ENCODE data around the gene OR8S1.
A peak's percentile ranks its signal among the peaks of the same experiment; 100 is the strongest.
"Not testable (repeated sequence)": the region's sequence is repeated elsewhere in the genome, so short reads cannot be mapped to it uniquely, and the experiment has no call there.

OR8S1 gene, protein sequence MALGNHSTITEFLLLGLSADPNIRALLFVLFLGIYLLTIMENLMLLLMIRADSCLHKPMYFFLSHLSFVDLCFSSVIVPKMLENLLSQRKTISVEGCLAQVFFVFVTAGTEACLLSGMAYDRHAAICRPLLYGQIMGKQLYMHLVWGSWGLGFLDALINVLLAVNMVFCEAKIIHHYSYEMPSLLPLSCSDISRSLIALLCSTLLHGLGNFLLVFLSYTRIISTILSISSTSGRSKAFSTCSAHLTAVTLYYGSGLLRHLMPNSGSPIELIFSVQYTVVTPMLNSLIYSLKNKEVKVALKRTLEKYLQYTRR

DNA sequence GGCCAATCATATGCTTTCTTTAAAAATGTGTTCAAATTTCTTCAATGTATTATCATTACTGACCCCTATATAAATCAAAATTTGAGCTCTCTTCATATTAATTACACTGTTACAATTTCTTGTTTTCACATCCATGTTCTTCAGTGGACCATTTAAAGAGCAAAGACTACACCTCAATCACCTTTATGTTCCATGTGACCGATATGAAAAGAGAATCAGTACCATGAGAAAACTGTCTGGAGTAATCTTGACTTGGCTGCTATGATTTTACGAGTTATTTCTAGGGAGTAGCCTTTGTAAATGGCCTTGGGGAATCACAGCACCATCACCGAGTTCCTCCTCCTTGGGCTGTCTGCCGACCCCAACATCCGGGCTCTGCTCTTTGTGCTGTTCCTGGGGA is at the start of gene OR8S1:
Gene OR8S1, plus strand, starts transcription at position 301 of the 400 bp plus-strand sequence. Its CDS starts 0 bp downstream, at position 301.
- DNase-seq, result no peak

DNA sequence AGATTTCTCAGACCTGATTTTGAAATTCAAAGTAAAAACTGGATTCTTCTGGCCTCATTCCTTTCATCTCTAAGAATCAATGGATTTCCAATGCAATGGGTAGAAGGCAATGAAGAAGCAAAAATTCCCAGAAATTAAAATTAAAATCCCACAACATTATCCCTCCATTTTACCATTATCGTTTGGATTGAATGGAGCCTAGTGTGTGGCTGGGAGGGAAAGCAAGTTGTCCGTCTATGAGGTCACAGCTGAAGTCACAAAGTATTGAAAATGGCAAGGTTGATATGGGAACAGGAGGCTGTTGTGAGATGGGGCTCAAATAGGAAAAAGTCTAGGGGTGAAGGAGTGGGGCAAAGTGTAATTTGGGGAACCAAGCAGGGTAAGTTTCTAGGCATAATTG is 43.2 kb upstream of the OR8S1 start, which contains the start of gene C12orf54:
Gene C12orf54, plus strand, starts transcription at position 301 of the 400 bp plus-strand sequence. CDS start 799 bp downstream, outside the sequence.
- DNase-seq, result no peak

DNA sequence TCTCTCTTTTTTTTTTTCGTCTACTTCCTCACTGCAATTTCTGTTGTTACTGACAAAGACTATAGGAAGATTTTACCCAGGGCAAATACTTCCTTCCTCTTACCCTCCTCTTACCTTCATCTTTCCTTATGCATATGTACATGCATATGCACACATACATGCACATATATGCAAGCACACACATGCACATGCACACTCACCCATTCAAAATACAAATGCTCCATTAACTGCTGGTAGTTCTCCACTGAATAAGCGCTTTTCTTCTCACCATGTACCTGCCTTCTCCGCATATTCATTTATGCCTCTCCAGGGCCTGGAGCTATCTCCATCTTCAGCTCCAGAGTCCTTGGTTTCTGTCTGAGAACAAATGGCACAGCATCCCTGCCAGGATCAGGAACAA is 42.5 kb upstream of the OR8S1 start:
- no peak for DNase-seq

DNA sequence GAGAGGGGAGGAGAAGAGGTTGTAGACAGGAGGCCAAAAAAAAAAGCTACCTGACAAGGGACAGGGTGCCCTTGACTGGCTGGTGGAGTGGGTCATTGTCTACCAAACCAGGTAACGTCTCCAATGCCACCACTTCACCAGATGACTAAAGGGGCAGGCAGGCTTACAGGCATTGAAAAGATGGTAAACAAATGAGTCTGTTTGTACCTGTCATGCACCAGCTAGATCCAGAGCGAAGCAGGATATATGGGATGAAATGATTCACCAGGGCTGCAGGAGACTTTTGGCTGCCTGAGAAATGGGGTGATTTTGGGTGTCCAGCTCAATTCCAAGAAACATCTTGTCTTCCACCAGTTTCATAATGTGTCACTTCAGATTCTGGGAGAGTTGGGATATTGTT is 39.2 kb upstream of the OR8S1 start:
- no peak for DNase-seq

DNA sequence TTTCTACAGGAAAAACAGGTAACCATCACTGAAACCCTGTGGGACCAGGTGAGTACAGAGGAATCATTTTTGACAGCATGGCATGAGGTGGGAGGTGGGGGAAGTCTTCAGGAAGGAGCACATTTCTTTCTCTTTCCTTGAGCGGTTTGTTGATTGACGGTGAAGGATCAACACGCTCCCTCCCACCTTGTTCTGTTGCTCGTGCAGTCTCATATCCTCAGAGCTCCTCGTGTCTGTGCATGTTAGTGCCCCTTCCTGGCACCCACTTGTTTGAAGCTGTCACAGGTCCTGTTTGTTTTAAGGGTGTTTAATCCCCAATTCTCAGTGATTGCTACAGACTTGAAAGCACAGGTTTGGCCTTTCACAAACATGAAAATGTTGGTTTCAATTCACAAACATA is 38.8 kb upstream of the OR8S1 start:
- no peak for DNase-seq

DNA sequence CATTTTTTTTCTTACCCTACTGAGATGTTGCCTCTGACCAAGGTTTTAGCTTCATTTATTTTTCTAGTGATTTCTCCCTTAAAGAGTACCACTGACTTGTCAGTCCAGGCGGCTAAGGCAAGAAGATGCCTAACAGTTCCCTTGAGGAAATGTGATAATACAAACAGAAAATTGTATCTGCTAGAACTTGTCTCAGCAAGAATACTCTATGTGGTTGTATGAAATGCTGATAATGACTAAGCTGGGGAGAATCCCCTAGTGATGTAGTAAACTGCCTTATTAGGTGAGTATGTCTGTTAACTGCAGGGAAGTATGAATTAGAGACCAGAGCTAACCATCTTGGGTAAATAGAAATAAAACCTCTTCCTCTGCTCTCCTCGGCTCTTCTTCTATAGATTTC is 36.4 kb upstream of the OR8S1 start:
- DNase-seq, result no peak

DNA sequence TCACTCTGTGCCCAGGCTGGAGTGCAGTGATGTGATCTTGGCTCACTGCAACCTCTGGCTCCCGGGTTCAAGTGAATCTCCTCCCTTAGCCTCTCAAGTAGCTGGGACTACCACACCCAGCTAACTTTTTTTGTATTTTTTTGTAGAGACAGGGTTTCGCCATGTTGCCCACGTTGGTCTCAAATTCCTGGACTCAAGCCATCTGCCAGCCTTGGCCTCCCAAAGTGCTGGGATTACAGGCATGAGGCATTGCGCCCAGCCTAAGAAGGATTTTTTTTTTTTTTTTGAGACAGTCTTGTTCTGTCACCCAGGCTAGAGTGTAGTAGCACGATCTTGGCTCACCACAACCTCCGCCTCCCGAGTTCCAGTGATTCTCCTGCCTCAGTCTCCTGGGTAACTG is 36.0 kb upstream of the OR8S1 start:
- DNase-seq, result not testable (repeated sequence)

DNA sequence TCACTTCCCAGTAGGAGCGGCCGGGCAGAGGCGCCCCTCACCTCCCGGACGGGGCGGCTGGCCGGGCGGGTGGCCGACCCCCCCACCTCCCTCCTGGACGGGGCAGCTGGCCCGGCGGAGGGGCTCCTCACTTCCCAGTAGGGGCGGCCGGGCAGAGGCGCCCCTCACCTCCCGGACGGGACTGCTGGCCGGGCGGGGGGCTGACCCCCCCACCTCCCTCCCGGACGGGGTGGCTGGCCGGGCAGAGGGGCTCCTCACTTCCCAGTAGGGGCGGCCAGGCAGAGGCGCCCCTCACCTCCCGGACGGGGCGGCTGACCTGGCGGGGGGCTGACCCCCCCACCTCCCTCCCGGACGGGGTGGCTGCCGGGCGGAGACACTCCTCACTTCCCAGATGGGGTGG is 25.2 kb upstream of the OR8S1 start:
- not testable (repeated sequence) for DNase-seq

DNA sequence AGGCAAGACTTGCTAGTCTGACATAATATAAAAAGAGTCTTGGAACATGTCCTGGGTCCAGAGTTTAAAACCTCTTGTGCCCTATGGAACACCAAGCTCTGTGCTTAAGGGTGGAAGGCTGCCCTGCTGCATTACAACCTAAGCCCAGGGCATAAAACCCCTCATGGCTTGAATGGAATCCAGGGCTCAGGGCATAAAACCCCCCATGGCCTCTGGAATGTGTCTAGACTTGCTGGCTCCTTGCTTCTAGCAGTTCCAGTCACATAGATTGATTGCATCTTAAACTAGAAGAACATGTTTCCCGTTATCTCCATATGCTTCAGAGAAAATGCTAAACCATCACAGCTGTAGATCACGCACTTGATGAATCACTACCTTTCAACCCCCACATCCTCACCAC is 18.6 kb upstream of the OR8S1 start:
- DNase-seq, result not testable (repeated sequence)

DNA sequence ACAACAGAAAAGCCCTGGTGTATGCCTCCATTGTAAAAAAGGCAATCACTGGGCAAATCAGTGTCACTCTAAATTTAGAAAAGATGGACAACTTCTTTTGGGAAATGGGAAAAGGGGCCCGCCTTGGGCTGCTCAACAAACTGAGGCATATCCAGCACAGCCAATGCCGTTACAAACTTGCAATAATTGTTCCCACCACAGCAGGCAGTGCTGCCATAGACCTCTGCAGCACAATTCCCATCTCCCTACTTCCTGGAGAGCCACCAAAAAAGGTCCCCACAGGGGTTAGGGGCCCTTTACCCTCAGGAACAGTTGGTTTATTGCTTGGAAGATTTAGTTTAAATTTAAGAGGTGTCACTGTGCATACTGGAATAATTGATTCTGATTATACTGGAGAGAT is 16.4 kb upstream of the OR8S1 start:
- DNase-seq, result no peak

DNA sequence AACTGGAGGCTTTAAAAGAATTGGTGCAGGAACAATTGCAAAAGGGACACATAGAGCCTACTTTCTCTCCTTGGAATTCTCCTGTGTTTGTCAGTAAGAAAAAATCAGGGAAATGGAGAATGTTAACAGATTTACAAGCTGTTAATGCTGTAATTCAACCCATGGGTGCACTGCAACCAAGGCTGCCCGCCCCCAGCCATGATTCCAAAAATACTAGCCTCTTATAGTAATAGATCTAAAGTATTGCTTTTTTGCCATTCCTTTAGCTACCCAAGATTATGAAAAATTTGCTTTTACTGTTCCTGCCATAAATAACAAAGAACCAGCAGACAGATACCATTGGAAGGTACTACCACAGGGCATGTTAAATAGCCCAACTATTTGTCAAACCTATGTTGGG is 15.3 kb upstream of the OR8S1 start:
- no peak for DNase-seq

DNA sequence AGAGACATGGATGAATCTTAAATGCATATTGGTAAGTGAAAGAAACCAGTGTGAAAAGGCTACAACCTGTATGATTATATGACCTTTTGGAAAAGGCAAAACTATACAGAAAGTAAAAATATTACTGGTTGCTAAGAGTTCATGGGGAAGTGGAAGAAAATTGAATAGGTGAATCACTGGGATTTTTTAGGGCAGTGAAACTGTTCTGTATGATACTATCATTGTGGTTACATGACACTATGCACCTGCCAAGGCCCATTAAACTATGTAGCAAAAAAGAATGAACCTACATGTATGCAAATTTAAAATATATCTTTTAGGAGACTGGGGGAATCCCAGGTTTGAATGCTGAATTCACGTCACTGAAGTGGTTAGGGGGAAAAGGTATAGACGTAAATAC is 12.6 kb upstream of the OR8S1 start:
- DNase-seq, result no peak

DNA sequence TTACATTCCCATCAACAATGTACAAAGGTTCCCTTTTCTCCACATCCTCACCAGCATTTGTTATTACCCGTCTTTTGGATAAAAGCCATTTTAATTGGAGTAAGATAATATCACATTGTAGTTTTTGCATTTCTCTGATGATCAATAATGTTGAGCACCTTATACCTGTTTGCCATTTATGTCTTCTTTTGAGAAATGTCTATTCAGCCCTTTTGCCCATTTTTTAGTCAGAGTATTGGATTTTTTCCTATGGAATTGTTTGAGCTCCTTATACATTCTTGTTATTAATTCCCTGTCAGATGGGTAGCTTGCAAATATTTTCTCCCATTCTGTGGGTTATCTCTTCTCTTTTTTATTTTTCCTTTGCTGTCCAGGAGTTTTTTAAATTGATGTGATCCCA is 10.7 kb upstream of the OR8S1 start:
- DNase-seq, result no peak

DNA sequence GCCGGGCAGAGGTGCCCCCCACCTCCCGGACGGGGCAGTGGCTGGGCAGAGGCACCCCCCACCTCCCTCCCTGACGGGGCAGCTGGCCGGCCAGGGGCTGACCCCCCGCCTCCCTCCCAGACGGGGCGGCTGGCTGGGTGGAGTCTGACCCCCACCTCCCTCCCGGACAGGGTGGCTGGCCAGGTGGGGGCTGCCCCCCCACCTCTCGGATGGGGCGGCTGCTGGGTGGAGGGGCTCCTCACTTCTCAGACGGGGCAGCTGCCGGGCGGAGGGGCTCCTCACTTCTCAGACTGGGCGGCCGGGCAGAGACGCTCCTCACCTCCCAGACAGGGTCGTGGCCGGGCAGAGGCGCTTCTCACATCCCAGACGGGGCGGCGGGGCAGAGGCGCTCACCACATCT is 5.1 kb upstream of the OR8S1 start:
- not testable (repeated sequence) for DNase-seq

DNA sequence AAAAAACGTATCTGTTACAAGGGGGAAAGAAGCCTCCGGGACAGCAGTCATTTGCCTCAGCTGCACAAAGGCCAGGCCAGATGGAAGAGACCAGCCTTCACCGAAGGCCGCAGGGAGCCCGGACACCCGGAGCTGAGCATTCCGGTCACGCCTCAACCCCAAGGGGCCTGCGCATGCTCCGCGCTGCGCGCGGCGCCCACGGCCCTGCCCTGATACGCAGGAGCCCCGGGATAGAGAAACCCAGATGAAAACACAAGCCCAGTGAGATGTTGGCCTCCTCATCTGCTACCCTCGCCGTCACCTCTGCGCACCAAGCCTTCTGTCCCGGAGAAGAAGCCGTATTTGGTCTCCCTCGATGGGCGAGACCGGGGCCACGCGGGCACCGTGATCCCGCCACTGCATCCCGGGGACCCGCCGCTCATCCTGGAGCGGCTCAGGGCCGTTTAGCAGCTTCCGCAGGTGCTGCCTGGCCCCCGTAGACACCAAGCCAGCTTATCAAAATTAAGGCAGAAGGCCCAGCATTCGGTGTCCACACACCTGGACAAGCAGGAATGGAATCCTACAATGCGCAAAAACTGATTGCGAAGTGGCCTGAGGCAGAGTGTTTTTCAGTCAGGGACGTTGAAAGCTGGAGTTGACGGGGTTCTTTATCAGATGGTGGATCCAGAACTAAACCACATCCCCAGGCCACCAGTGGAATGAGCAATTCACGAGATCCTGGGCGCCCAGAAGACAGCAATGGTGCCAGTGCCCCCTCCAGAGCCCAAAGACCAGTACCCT is 2.6 kb downstream of the OR8S1 start:
- no peak for DNase-seq

DNA sequence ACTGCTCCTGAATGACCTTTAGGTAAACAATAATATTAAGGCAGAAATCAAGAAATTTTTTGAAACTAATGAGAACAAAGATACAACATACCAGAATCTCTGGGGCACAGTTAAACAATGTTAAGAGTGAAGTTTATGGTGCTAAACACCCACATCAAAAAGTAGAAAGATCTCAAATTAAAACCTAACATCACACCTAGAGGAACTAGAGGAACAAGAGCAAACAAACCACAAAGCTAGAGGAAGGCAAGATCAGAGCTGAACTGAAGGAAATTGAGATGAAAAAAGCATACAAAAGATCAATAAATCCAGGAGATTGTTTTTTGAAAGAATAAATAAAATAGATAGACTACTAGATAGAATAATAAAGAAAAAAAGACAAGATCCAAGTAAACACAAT is 7.2 kb downstream of the OR8S1 start:
- no peak for DNase-seq

DNA sequence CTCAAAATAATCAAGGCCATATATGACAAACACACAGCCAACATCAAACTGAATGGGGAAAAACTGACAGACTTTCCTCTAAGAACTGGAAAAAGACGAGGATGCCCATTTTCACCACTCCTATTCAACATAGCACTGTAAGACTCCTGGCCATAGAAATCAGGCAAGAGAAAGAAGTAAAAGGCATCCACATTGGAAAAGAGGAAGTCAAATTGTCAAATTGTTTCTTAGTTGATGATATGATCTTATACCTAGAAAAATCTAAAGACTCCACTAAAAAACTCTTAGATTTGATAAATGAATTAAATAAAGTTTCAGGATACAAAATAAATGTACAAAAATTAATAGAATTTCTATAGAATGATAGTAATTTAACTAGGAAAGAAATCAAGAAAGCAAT is 11.2 kb downstream of the OR8S1 start:
- no peak for DNase-seq

DNA sequence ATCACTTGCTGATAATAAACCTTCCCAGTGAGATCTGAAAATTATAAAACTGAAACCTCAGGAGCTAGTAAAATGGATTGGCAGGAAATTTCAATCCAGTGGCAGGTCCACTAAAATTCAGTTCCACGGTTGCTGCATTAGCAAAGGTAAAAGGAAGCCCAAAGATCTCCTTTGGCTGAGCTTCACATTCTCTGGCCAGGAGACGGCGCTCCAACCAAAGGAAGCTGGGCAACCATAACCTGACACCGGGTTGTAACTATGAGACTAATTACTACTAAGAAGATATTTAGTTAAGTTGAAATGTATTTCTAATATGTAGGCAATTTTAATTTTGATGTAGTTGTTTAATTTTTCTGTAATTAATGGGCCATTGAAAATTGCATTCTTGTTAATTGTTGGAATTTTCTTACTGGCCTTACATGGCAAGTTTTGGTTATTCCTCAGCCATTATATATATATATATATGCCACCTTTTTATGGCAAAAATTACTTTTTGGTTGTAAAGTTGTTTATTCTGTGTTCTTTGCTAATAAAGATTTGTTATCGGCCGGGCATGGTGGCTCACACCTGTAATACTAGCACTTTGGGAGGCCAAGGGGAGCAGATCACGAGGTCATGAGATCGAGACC is 17.0 kb downstream of the OR8S1 start:
- DNase-seq, result peak; percentile 7 to 15

DNA sequence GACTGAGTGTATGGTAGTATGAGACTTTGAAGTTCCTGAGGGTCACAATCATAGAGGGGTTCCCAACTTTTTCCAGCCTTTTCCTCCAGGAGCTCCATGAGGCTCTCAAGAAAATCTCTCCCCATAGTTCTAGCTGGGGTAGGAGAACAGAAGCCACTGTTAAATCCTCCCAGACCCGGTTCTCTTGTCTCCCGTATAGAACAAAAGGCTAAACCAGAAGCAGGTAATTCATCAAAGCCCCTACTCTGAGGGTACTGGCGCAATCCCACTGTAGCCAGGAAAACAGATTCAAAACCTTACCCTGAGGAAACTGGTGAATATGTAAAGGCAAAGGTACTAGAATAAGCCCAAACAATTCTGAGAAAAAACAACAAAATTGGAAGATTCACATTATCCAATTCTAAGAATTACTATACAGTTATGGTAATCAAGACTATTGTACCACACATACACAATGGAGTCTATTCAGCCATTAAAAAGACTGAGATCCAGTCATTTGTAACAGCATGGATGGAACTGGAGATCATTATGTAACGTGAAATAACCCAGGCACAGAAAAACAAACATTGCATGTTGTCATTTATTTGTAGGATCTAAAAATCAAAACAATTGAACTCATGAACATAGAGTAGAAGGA is 20.5 kb downstream of the OR8S1 start:
- no peak for DNase-seq

DNA sequence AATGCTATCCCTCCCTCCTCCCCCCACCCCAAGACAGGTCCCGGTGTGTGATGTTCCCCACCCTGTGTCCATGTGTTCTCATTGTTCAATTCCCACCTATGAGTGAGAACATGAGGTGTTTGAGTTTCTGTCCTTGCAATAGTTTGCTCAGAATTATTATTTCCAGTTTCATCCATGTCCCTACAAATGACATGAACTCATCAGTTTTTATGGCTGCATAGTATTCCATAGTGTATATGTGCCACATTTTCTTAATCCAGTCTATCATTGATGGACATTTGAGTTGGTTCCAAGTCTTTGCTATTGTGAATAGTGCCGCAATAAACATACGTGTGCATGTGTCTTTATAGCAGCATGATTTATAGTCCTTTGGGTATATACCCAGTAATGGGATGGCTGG is 21.6 kb downstream of the OR8S1 start:
- not testable (repeated sequence) for DNase-seq

DNA sequence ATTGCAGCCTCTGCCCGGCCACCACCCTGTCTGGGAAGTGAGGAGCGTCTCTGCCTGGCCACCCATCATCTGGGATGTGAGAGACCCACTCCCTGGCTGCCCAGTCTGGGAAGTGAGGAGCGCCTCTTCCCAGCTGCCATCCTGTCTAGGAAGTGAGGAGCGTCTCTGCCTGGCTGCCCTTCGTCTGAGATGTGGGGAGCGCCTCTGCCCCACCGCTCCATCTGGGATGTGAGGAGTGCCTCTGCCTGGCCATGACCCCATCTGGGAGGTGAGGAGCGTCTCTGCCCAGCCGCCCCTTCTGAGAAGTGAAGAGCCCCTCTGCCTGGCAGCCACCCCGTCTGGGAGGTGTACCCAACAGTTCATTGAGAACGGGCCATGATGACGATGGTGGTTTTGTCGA is 26.2 kb downstream of the OR8S1 start:
- not testable (repeated sequence) for DNase-seq

DNA sequence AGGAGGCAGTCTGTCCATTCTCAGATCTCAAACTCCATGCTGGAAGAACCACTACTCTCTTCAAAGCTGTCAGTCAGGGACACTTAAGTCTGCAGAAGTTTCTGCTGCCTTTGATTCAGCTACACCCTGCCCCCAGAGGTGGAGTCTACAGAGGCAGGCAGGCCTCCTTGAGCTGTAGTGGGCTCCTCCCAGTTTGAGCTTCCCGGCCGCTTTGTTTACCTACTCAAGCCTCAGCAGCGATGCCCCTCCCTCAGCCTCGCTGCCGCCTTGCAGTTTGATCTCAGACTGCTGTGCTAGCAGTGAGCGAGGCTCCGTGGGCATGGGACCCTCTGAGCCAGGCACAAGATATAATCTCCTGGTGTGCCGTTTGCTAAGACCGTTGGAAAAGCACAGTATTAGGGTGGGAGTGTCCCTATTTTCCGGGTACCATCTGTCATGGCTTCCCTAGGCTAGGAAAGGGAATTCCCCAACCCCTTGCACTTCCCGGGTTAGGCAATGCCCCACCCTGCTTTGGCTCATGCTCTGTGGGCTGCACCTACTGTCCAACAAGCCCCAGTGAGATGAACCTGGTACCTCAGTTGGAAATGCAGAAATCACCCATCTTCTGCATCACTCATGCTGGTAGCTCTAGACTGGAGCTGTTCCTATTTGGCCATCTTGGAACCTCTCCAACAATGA is 28.4 kb downstream of the OR8S1 start:
- not testable (repeated sequence) for DNase-seq

DNA sequence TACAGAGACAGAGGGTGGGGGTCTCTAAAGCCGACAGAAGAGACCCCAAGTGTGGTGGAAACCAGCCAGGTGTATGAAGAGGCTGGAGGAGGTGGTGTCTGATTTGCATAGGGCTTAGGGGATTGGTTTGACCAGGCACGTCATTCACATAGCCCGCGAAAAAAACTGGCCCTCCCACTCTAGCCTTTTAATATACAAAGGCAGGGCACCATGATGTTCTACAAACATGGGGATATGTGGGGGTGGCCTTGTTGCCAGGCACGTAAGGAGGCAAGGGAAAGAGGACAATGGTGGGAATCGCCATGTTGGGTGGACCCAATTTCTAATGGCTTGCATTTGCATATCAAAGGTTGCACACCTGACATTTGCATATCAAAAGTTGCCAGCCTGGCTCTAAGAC is 31.2 kb downstream of the OR8S1 start:
- DNase-seq, result no peak
